Activated T-helper 1 cell treated with Interleukin-2 at 50 U/mL for 16 hours (primary cell): Measurements from ENCODE around the gene DAPK1.

Experiments used
- DNase-seq: peaks from one replicate; pipeline ENCODE4 v3.0.0-alpha.2; 2020; ENCODE audit warnings: low read depth

The DAPK1 gene

DNA sequence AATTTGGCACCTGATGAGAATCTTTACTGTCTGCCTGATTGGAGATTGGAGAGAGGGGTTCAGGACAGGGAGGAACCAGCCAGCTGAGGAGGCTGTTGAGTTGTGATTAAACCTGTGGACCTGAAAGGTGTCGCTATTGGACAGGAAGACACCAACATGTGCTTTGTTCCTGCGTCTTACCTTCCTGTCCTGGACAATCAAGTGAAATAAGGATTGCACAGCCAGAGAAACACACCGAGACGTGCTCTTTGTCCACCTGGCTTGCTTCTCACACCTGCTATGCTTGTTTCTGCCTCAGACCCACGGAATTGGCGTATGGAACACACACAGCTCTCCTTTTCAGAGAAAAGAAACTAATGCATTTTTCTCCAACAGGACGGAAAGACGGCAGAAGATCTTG, 170.6 kb downstream of the DAPK1 start:
- DNase-seq: no peak

DNA sequence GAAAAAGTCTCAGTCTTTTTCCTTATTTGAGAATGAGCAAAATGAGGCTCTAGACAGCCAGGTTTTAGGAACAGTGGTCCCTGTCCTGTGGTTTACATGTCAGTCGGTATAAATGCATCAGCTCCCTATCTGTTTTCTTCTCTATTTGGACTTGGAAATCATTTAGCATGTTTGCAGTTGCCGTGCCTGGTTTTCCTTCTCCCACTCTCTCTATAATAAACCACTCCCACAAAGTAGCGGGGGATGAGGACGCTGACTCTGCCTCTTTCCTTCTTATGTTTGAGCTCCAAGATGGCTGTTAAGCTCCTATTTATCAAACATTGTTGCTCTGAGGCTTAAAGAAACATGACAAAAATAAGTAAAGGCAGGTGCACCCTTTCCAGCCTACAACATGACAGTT, 171.1 kb downstream of the DAPK1 start:
- no peak for DNase-seq

DNA sequence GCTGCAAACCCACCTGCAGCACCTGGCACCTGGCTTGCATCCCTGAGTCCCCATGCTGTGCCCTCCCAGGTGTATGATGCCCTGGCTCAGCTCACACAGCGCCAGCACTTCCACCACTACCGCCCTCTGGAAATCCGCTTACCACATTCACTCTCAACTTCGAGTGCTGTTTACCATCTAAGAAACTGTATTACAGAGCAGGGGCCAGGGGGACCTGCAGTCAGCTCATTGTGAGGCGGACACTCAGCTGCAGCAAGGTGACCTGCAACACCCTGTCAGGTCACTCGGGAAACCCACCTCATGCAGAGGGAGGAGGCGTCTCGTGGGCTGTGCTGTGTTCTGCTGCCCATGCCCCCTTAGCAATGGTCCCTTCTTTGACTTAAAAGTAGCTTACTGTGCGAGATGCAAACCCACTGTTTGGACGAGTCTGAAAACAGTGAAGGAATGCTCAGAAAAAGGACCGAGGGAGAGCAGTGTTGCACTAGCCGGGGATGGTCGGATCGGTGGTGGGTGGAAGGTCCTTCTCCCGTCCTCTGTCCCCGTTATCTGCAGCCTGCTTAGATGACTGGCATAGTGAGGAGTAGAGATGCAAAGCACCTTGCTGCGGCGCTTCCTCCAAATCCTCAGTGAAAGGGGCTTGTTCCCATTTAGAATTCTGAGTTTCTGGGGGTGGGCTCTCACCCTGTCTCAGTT, 173.1 kb downstream of the DAPK1 start:
- DNase-seq: no peak

GRCh38 chr9:87671478-87671877, 173.8 kb downstream of the DAPK1 start:
- no peak for DNase-seq

GRCh38 chr9:87671925-87672324, 174.3 kb downstream of the DAPK1 start:
- DNase-seq: no peak

DNA sequence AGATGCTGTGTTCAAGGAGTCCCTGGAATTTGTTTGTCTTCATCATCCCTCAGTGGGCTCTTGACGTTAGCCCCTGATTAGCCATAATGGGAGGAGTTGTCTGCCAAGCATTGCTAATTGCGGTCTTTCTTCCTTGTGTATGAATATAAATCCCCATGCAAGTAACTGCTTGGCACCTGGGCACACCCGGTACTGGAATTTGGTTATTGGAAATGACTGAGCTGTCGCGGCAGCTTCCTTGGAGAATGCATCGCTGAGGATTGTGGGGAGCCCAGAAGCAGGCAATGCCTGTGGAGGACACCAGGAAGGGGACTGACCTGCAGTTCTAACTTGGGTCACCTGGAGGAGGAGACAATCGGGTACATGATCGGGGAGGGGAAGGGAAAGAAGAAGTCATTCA, 174.9 kb downstream of the DAPK1 start:
- DNase-seq: no peak

GRCh38 chr9:87673446-87674120, 175.9 kb downstream of the DAPK1 start:
- no peak for DNase-seq

DNA sequence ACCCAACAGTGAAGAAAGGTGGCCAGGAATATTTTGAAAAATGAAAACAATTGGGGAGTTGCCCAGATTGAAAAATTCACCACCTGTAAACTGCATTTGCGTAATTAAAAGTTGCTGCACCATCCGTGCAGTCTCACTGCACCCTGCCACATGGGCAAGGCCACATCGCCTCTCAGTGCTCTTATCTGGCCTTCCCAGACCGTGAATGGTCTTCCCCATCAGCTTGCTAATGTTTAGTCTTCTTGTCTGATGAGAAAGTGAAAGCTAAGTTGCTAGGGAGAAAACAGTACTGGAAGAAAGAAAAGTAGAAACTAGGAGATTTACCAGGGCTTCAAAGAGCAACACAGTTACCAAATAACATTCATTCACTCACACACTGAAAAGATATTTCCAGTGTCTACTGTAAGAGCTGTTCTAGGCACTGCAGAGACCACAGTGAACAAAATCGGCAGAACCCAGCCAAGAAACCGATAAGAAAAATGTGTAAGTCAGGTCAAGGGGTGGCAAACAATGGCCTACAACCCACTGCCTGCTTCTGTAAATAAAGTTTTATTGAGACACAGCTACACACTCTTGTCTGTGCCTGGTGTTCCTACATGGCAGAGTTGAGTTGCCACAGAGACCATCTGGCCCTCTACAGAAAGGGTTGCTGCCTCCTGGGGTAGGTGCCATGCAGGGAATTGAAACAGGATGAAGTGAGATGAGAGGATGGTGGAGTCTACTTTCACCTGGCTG, 177.1 kb downstream of the DAPK1 start:
- DNase-seq: no peak

DNA sequence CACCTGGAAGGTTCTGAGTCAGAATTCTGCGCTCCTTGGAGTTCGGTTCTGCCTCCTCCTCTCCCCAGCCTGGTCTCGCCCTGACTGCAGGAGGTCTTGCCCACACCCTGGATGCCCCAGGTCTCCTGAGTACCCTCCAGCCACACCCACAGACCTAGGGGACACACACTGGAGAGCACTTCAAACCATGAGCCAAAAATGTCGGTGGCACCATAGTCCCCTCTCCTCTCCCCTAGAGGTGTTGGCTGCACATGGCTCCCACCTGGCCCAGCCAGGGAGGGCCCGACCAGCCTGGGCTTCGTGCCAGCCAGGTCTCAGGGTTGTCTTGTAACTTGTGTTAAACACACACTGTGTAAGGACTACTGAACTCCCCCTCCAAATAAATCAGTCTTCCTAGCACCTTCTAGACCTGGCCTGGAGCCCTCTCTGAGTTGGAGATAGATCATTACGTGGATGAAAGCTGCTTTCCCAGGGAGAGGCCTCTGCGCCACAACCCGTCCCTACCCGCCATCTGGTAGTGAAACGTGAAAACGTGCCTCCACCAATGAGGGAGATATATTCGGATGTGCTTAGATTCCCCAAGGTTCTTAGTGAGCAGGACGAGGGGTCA, 178.3 kb downstream of the DAPK1 start:
- no peak for DNase-seq

DNA sequence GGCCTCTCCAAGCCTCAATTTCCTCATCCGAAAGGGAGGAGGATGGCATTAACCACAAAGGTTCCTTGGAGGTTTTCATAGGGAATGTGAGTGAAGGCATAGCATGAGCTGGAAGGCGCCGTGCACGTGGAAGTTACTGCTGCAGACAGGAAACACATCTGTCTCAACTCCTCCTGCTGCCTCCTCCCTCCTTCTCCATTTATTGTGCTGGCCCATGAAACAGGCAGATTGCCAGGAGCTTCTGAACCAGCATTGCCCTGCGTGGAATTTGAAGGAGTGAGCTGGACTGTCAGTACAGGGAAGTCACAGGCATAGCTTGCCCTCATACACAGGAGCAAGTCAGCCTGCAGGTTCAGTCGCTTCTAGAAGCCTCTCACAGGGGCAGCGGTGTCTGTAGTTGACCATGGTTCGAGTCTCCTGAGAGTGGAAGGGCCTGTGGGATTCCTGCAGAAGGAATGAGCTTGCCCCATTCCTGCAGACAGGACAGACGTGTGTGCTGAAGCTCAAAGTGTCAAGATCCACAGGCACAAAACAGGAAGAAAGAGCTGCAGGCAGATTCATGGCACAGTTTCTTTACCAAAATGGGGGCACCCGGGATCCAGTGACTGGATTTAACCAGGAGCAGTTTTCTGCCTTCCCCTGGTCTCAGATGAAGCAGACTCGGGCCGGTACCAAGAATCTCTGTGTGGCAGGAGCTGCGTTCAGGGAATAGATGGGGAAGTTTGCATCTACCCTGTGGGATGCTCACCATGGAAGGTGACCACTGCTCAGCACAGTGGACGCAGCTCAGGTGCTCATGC, 179.5 kb downstream of the DAPK1 start:
- DNase-seq: no peak

DNA sequence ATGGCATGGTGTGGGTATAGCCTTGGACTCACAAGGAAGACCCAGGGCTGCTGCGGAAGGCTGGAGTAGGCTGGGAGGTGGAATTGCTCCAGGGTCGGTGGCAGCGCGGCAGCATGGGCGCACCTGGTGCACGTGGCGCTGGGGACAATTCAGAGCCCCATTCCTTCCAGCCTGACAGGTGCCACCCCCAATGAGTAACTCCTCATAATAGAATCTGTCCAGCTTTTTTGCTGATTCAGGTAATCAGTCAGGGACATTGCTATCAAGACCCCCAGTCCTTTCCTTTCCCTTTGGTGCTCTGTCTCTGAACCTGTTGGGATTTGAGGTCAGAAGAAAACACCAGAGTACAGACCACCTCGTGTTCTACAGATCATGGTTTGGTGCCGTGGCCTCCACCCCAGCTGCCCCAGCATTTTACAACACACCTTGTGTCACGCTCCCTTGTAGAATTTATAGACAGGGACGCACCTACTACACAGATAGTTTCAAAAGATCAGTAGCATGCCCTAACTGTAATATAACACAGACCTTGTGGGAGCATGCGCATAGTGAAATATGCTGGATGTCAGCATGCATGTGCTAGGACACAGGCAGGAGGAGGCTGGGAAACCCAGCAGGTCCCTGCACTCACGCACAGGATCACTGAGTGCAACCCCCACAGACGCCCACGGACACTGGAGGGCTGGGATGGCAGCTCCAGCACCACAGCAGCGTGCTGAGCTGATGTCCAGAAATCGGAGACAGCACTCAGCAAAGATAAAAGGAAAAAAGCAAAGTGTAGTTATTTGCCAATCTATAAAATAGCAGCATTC, 180.3 kb downstream of the DAPK1 start:
- DNase-seq: no peak

DNA sequence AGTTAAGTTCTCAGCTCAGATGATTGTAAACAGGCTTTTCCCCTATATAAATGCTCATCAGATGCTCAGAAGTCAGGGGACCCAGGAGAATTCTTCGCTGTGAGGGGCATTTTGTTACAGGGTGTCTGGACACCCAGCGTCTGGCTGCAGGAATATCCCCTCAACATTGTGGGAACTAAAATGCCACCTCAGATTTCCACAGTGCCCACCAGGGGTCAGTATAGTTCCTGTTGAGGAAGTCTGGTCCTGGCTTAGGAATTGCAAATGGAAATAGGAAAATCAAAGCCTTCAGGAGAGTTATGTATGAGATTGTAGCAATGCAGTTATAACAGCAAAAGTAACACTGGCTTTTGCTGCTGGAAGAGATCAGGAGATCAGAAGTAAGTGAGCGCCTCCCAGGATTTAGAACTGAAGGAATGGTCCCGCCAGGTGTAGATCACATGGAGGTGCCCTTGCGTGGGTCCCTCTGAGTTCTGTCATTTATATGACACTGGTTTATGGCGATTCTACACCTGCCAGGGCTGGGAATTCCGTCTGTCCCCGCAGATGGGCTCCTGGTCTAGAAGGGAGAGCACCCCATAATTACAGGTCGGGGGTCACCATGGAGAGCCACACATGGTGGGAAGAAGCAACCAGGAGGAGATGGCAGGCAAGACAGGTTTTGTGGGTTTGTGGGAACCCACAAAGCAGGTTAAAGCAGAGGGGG, 181.1 kb downstream of the DAPK1 start:
- no peak for DNase-seq

- no peak for DNase-seq
Measured at GRCh38 chr9:87681271-87682061, 183.8 kb downstream of the DAPK1 start.

DNA sequence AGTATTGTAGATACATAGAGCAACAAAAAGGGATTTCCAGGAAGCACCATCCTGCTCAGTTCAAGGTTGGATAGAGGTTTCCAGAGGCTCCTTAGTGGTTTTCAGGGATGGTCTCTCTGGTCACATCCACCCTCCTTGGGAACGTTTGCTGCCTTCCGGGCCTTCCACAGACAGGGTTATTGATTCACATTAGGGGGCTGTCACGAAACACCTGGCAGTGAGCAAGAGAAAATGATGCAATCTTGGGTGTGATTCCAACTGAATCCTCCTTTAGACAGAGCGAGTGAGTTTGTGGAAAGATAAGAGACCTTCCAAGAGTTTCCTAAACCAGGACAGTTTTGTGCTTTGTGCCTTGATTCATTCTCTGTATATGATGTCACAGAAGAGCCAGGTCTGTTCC, 184.4 kb downstream of the DAPK1 start:
- DNase-seq: no peak

DNA sequence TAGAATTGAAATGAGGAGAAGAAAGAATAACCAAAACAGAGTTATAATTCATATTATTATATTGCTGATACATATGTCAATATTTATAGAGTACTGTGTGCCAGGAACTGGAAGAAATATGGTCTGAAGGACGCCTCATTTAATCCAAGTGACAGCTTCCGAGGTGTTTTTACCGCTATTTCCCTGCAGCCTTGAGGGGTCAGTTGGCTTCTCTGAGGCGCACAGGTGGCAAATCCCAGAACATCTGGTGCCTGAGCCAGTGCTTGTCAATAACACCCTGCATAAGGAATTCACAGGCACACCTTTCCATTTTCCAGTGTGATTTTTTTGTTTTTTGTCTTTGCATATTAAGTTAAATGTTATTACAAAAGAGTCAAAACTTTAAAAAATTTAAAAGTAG, 185.0 kb downstream of the DAPK1 start:
- DNase-seq: no peak

- no peak for DNase-seq
Measured at GRCh38 chr9:87683751-87684626, 186.3 kb downstream of the DAPK1 start.

- no peak for DNase-seq
Measured at GRCh38 chr9:87684627-87685219, 187.1 kb downstream of the DAPK1 start.

- no peak for DNase-seq
Measured at GRCh38 chr9:87685441-87685840, 187.8 kb downstream of the DAPK1 start.
